PFSK-1 (cell line): Measurements from ENCODE around the gene CSN1S1.

ENCODE experiments used
- FOXP2 ChIP-seq: optimal IDR thresholded peaks from 2 replicates; pipeline ENCODE3; 2011; ENCODE audit warnings: borderline replicate concordance, control low read depth, inconsistent platforms; ENCODE audit not compliant: insufficient read depth; ENCODE audit errors: extremely low read length, extremely low read depth
- POLR2AphosphoS5 ChIP-seq: IDR thresholded peaks from 2 replicates; pipeline ENCODE4 v1.6.1; 2012; ENCODE audit warnings: low read depth, mild to moderate bottlenecking, control low read depth, low read length, moderate library complexity
- REST ChIP-seq, 2 experiments: IDR thresholded peaks; 2 replicates each; pipeline versions ENCODE4 v1.6.1 to v1.8.0; 2011 to 2012; ENCODE audit warnings: low read depth in 2 of 2, low read length in 2 of 2, control low read depth in 1 of 2, inconsistent platforms in 1 of 2, mild to moderate bottlenecking in 1 of 2, moderate library complexity in 1 of 2; ENCODE audit not compliant: insufficient read depth in 1 of 2
- SIN3A ChIP-seq: IDR thresholded peaks from 2 replicates; pipeline ENCODE4 v1.6.1; 2012; ENCODE audit warnings: mild to moderate bottlenecking, low read length, moderate library complexity, borderline replicate concordance; ENCODE audit not compliant: insufficient read depth
- TAF1 ChIP-seq: IDR thresholded peaks from 2 replicates; pipeline ENCODE4 v1.6.1; 2012; ENCODE audit warnings: low read length, control low read depth, borderline replicate concordance; ENCODE audit not compliant: insufficient read depth

CSN1S1 gene

GRCh38 chr4:69894186-69894585 is 36.7 kb upstream of the CSN1S1 start:
- TF ChIP-seq POLR2AphosphoS5 = no peak
- TF ChIP-seq FOXP2 = no peak
- TF ChIP-seq TAF1 = no peak
- TF ChIP-seq SIN3A = no peak
- no peak for TF ChIP-seq REST (IDR thresholded peaks at IDR 0.05; ENCODE audit: insufficient read depth in 1 of 2, low read depth in 2 of 2, low read length in 2 of 2)

GRCh38 chr4:69894721-69895120 is 36.1 kb upstream of the CSN1S1 start:
- TF ChIP-seq REST (IDR thresholded peaks at IDR 0.05; ENCODE audit: insufficient read depth in 1 of 2, low read depth in 2 of 2, low read length in 2 of 2) (no peak), POLR2AphosphoS5 (no peak)

GRCh38 chr4:69896530-69897116 is 34.2 kb upstream of the CSN1S1 start:
- TF ChIP-seq SIN3A (no peak), POLR2AphosphoS5 (no peak), REST (IDR thresholded peaks at IDR 0.05; ENCODE audit: insufficient read depth in 1 of 2, low read depth in 2 of 2, low read length in 2 of 2) (no peak), TAF1 (no peak), FOXP2 (no peak)

- TF ChIP-seq TAF1 (no peak), POLR2AphosphoS5 (no peak), REST (IDR thresholded peaks at IDR 0.05; ENCODE audit: insufficient read depth in 1 of 2, low read depth in 2 of 2, low read length in 2 of 2) (no peak), FOXP2 (no peak)
Measured at GRCh38 chr4:69907151-69907550, 23.7 kb upstream of the CSN1S1 start.

GRCh38 chr4:69909195-69909594 is 21.7 kb upstream of the CSN1S1 start:
- TF ChIP-seq POLR2AphosphoS5 (no peak), SIN3A (no peak)
